ENCODE data around the gene P3H2.
A peak's percentile ranks its signal among the peaks of the same experiment; 100 is the strongest.

The P3H2 gene

DNA sequence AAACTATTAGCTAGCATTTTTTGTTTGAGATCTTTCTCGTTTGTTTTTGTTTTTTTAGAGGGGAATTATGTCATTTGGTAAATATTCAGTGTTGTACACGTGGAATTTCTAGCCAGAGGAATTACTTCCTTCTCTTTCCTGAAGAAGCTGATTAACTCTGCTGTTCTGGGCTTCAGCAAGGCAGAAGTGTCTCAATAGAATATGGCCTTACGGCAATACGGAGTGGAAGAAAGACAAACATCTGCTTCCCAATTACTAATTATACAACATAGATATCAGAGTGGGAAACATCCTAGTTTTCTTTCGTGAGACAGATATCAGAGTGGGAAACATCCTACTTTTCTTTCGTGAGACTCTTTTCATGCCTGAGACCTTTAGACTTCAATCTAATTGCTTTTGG, 11.9 kb downstream of the P3H2 start:
- Histone ChIP-seq H3K4me3 (ENCODE audit: low read length) (no peak overlapping the region), H3K9me3 (ENCODE audit: insufficient read depth, low read depth, low read length) (no peaks in the 10 kb centered on the region), H3K27me3 (ENCODE audit: insufficient read depth, low read length) (no peaks in the 10 kb centered on the region), H3K36me3 (ENCODE audit: insufficient read depth, low read length) (no peaks in the 10 kb centered on the region), H3K4me1 (ENCODE audit: insufficient read depth, low read length) (peaks cover 5% of the 10 kb centered on the region; the same call in 1 of the 2 replicates), H3K27ac (ENCODE audit: low read depth, low read length) (no peak overlapping the region), H3K9ac (ENCODE audit: low read depth, low read length) (no peak overlapping the region)
- WGBS = 82% methylated on average over 6 of the region's 6 CpGs

DNA sequence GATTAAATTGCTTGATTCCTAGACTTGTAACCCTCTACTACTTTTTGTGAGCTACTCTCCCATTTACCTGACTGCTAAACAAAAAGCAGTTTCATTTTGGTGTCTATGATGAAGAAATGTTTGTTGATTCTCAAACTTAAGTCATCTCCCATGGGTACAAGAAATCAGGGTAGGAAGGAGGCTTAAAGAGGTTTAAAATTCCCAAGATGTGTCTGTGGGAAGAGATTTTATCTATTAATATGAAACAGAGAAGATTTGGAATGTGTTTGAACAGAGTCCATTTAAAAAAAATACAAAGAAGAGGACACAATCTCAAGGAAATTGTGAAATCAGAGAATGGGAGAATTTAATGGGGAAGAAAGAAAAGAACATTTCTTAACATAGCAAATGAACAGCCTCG, 14.8 kb downstream of the P3H2 start:
- Histone ChIP-seq H3K4me1 (ENCODE audit: insufficient read depth, low read length) (peaks cover 25% of the 10 kb centered on the region), H3K36me3 (ENCODE audit: insufficient read depth, low read length) (no peaks in the 10 kb centered on the region), H3K4me3 (ENCODE audit: low read length) (no peak overlapping the region), H3K9me3 (ENCODE audit: insufficient read depth, low read depth, low read length) (no peaks in the 10 kb centered on the region), H3K27ac (ENCODE audit: low read depth, low read length) (no peak overlapping the region), H3K9ac (ENCODE audit: low read depth, low read length) (no peak overlapping the region), H3K27me3 (ENCODE audit: insufficient read depth, low read length) (no peaks in the 10 kb centered on the region)
- WGBS = 93% methylated on average over 1 of the region's 1 CpG

DNA sequence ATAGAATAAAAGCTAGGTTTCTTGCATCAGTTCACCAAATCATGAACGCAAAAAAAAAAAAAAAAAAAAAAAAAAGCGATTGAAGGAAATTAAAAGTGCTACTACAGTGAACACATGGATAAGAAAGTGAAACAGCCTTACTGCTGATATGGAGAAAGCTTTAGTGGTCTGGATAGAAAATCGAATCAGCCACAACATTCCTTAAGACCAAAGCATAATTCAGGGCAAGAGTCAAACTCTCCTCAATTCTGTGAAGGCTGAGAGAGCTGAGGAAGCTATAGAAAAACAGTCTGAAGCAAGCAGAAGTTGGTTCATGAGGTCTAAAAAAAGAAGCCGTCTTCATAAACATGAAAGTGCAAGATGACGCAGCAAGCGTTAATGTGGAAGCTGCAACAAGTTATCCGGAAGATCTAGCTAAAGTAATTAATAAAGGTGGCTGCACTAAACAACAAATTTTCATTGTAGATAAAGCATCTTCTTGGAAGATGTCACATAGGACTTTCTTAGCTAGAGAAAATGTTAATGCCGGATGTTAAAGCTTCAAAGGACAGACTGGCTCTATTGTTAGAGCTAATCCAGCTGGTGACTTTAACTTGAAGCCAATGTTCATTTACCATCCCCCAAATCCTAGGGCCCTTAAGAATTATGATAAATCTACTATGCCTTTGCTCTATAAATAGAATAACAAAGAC, 19.2 kb downstream of the P3H2 start:
- peaks cover 42% of the 10 kb centered on the region for H3K4me1 ChIP-seq (ENCODE audit: insufficient read depth, low read length)
- no peaks in the 10 kb centered on the region for H3K27me3 ChIP-seq (ENCODE audit: insufficient read depth, low read length)
- H3K9ac ChIP-seq (ENCODE audit: low read depth, low read length) = no peak overlapping the region
- no peaks in the 10 kb centered on the region for H3K36me3 ChIP-seq (ENCODE audit: insufficient read depth, low read length)
- no peaks in the 10 kb centered on the region for H3K9me3 ChIP-seq (ENCODE audit: insufficient read depth, low read depth, low read length)
- peak overlapping the region; percentile 14 for H3K27ac ChIP-seq (ENCODE audit: low read depth, low read length)
- WGBS = 75% methylated on average over 7 of the region's 8 CpGs
- H3K4me3 ChIP-seq (ENCODE audit: low read length) = no peak overlapping the region

DNA sequence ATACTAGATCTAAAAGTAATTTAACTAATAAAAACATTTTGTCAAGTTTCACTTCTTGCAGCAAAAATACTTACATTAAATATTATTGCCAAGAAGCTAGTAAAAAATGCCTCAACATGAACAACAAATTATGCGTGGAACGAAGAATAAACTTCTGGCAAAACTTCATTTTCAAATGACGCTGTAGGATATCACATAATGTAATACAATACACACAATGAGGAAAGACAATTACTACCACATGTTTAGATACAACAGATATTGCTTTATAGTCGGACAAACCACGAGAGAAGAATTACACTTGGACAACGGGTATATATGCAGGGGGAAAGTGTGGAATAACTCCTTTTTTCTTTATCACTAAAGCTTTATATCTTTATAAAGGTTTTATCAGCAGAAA, 21.6 kb downstream of the P3H2 start:
- H3K4me1 ChIP-seq (ENCODE audit: insufficient read depth, low read length) = peaks cover 42% of the 10 kb centered on the region
- no peaks in the 10 kb centered on the region for H3K27me3 ChIP-seq (ENCODE audit: insufficient read depth, low read length)
- H3K9me3 ChIP-seq (ENCODE audit: insufficient read depth, low read depth, low read length) = no peaks in the 10 kb centered on the region
- no peak overlapping the region for H3K9ac ChIP-seq (ENCODE audit: low read depth, low read length)
- H3K4me3 ChIP-seq (ENCODE audit: low read length) = no peak overlapping the region
- WGBS = 96% methylated on average over 4 of the region's 6 CpGs
- H3K36me3 ChIP-seq (ENCODE audit: insufficient read depth, low read length) = no peaks in the 10 kb centered on the region
- no peak overlapping the region for H3K27ac ChIP-seq (ENCODE audit: low read depth, low read length)

DNA sequence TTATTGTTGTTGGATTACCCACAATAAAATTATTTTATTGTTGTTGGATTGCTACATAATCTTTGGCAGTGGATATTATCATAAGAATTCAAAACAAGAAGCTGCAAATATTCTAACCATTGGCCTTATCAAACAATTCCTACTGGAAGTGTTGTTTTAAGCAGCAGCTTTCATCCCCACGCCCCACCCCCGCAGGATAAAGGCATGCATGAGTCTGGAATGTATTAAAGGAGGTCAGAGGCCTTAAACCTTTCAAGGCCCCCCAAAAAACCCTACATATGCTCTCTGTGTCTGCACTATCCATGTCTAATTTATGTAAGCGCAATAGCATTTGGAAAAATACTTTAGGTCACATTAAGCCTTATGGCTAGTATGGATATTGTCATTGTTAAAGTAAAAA, 23.1 kb downstream of the P3H2 start:
- no peaks in the 10 kb centered on the region for H3K27me3 ChIP-seq (ENCODE audit: insufficient read depth, low read length)
- no peak overlapping the region for H3K4me3 ChIP-seq (ENCODE audit: low read length)
- H3K27ac ChIP-seq (ENCODE audit: low read depth, low read length) = 0 out of 2 replicates have a peak overlapping the region, but pooled peaks have one; percentile 26
- H3K36me3 ChIP-seq (ENCODE audit: insufficient read depth, low read length) = no peaks in the 10 kb centered on the region
- H3K4me1 ChIP-seq (ENCODE audit: insufficient read depth, low read length) = peaks cover 48% of the 10 kb centered on the region
- H3K9me3 ChIP-seq (ENCODE audit: insufficient read depth, low read depth, low read length) = no peaks in the 10 kb centered on the region
- no peak overlapping the region for H3K9ac ChIP-seq (ENCODE audit: low read depth, low read length)
- WGBS = 86% methylated on average over 3 of the region's 3 CpGs

DNA sequence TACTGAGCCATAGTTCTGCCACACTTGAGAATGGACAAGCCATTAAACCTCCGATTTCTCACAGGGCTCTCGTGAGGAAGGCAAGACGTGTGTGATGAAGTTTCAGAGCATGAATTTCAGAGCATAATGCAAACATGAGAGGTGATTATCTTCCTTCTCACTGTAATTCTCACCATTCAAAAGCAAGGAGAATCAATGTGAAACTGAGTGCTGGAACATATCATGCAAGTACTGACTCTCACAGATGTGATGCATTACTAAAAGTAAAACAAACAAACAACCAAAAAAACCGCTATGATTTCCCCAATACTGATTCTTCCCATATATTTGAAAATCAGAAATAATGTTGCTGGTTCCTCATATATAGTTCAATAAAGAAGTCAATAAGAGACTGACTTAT, 23.7 kb downstream of the P3H2 start:
- Histone ChIP-seq H3K27me3 (ENCODE audit: insufficient read depth, low read length) (no peaks in the 10 kb centered on the region), H3K36me3 (ENCODE audit: insufficient read depth, low read length) (no peaks in the 10 kb centered on the region), H3K27ac (ENCODE audit: low read depth, low read length) (no peak overlapping the region), H3K9me3 (ENCODE audit: insufficient read depth, low read depth, low read length) (no peaks in the 10 kb centered on the region), H3K4me3 (ENCODE audit: low read length) (no peak overlapping the region), H3K9ac (ENCODE audit: low read depth, low read length) (no peak overlapping the region), H3K4me1 (ENCODE audit: insufficient read depth, low read length) (peaks cover 43% of the 10 kb centered on the region)
- WGBS = 96% methylated on average over 4 of the region's 4 CpGs

DNA sequence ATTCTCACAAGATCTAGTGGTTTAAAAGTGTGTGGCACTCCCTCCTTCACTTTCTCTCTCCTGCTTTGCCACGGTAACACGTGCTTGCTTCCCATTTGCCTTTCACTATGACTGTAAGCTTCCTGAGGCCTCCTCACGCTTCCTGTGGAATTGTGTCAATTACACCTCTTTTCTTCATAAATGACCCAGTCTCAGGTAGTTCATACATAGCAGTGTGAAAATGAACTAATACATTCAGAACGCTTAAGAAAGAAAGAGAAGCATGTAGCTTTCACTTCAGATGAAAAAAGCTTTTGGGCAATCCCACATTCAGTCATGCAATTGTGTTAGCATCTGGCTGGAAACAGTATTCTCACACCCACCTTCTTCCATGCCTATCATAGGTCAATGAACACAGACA, 24.4 kb downstream of the P3H2 start:
- H3K4me1 ChIP-seq (ENCODE audit: insufficient read depth, low read length) = peaks cover 36% of the 10 kb centered on the region
- no peak overlapping the region for H3K27ac ChIP-seq (ENCODE audit: low read depth, low read length)
- WGBS = 90% methylated on average over 4 of the region's 4 CpGs
- no peaks in the 10 kb centered on the region for H3K27me3 ChIP-seq (ENCODE audit: insufficient read depth, low read length)
- H3K4me3 ChIP-seq (ENCODE audit: low read length) = no peak overlapping the region
- H3K36me3 ChIP-seq (ENCODE audit: insufficient read depth, low read length) = no peaks in the 10 kb centered on the region
- H3K9me3 ChIP-seq (ENCODE audit: insufficient read depth, low read depth, low read length) = no peaks in the 10 kb centered on the region
- no peak overlapping the region for H3K9ac ChIP-seq (ENCODE audit: low read depth, low read length)

DNA sequence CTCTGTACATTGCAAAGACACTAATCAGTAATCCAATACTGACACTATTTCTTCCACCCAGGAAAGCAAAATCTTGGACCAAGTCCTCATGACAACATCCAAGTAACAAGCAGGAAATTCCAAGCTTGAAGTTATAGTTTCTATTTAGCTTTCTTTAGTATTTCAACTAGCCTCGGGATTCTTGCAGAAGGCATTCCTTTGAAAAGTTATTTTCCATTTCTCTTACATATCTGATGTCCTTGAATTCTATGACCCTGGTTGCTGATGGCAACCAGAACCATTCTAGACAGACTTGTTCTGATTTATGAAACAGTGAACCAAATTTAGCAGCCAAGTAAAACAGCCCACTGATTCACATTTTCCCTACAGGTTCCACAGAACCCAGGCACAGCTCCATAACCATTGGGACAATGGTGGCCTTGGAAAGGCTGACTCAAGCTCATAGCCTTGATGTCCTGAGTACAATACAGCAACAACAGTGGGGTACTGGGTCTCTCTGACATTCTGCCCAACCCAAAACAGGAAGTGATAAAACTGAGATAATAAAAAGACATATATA, 26.5 kb downstream of the P3H2 start:
- Histone ChIP-seq H3K27me3 (ENCODE audit: insufficient read depth, low read length) (no peaks in the 10 kb centered on the region), H3K36me3 (ENCODE audit: insufficient read depth, low read length) (0 out of 2 replicates have a peak, but pooled peaks cover 2% of the 10 kb centered on the region), H3K9ac (ENCODE audit: low read depth, low read length) (no peak overlapping the region), H3K4me1 (ENCODE audit: insufficient read depth, low read length) (peaks cover 30% of the 10 kb centered on the region), H3K4me3 (ENCODE audit: low read length) (no peak overlapping the region), H3K9me3 (ENCODE audit: insufficient read depth, low read depth, low read length) (no peaks in the 10 kb centered on the region), H3K27ac (ENCODE audit: low read depth, low read length) (no peak overlapping the region)
- WGBS = 79% methylated on average over 1 of the region's 1 CpG

DNA sequence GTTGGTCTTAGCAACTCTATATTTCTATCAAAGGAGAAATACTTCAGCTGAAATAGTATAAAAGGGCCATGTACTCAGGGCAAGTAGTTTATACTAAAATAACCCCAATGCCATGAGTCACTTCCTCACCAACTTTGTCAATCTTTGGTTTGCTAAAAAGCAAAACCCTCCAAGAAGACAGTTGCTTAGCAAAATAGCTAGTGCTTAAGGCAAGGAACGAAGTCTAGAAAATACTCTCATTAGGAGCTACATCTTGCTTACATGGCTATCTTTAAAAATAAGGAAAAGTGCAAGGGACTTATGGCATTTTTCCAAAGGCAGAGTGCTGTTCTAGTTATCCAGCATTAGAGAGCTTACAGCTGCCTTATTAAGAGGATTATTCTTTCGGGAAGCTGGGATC, 28.4 kb downstream of the P3H2 start:
- 90% methylated on average over 2 of the region's 2 CpGs for WGBS
- H3K36me3 ChIP-seq (ENCODE audit: insufficient read depth, low read length) = 0 out of 2 replicates have a peak, but pooled peaks cover 2% of the 10 kb centered on the region
- no peak overlapping the region for H3K27ac ChIP-seq (ENCODE audit: low read depth, low read length)
- no peaks in the 10 kb centered on the region for H3K27me3 ChIP-seq (ENCODE audit: insufficient read depth, low read length)
- peaks cover 14% of the 10 kb centered on the region for H3K4me1 ChIP-seq (ENCODE audit: insufficient read depth, low read length)
- no peak overlapping the region for H3K9ac ChIP-seq (ENCODE audit: low read depth, low read length)
- no peak overlapping the region for H3K4me3 ChIP-seq (ENCODE audit: low read length)
- no peaks in the 10 kb centered on the region for H3K9me3 ChIP-seq (ENCODE audit: insufficient read depth, low read depth, low read length)

DNA sequence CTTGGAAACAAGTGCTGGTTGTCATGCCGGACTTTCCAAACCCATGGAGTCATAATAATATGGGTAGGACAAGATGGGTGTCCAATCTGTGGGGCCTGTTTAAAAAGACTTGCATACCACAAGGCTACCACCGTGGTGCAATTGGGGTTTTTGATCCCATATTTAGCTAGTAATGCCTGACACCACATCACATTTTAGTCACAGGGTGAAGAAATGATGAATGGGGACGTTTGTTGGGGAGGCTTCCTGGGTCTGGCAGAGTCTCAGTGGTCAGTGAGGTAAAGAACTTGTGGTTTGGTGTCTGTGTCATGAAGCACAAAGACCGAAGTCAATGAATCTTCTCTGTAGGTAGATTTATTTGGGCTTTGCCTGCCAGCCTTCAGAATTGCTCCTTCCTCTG, 31.0 kb downstream of the P3H2 start:
- H3K27ac ChIP-seq (ENCODE audit: low read depth, low read length) = no peak overlapping the region
- no peaks in the 10 kb centered on the region for H3K27me3 ChIP-seq (ENCODE audit: insufficient read depth, low read length)
- H3K4me3 ChIP-seq (ENCODE audit: low read length) = no peak overlapping the region
- H3K36me3 ChIP-seq (ENCODE audit: insufficient read depth, low read length) = 0 out of 2 replicates have a peak, but pooled peaks cover 2% of the 10 kb centered on the region
- no peak overlapping the region for H3K9ac ChIP-seq (ENCODE audit: low read depth, low read length)
- H3K4me1 ChIP-seq (ENCODE audit: insufficient read depth, low read length) = peaks cover 28% of the 10 kb centered on the region
- no peaks in the 10 kb centered on the region for H3K9me3 ChIP-seq (ENCODE audit: insufficient read depth, low read depth, low read length)
- 76% methylated on average over 4 of the region's 4 CpGs for WGBS

DNA sequence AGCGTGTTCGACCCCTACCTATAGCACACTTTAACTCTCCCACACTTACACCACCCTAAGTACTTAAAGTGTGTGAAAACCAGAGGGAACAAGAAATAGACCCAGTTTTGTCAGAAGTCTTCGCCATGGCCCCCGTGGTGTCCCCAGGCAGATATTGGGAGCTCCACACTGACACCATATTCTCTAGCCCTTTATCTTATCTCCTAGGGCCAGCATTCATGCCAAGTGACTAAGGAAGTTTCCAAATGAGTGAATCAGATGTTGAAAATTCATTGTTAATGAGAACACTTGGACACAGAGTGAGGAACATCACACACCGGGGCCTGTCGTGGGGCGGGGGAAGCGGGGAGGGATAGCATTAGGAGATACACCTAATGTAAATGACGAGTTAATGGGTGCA, 31.8 kb downstream of the P3H2 start:
- H3K36me3 ChIP-seq (ENCODE audit: insufficient read depth, low read length) = 0 out of 2 replicates have a peak, but pooled peaks cover 2% of the 10 kb centered on the region
- no peaks in the 10 kb centered on the region for H3K9me3 ChIP-seq (ENCODE audit: insufficient read depth, low read depth, low read length)
- H3K4me3 ChIP-seq (ENCODE audit: low read length) = no peak overlapping the region
- no peak overlapping the region for H3K27ac ChIP-seq (ENCODE audit: low read depth, low read length)
- H3K27me3 ChIP-seq (ENCODE audit: insufficient read depth, low read length) = no peaks in the 10 kb centered on the region
- WGBS = 90% methylated on average over 8 of the region's 9 CpGs
- peaks cover 31% of the 10 kb centered on the region for H3K4me1 ChIP-seq (ENCODE audit: insufficient read depth, low read length)
- no peak overlapping the region for H3K9ac ChIP-seq (ENCODE audit: low read depth, low read length)
